DND-41 (cell line): ENCODE measurements around the gene DOCK9.
A peak's percentile ranks its signal among the peaks of the same experiment; 100 is the strongest.

Source experiments
- ATAC-seq: fragments of 200-7000 bp; cut with Tn5 transposase; 3 replicates; pipeline ENCODE4 v1.9.1; 2021; ENCODE audit warnings: low read depth; ENCODE audit not compliant: insufficient read depth
- DNase-seq: peaks from one replicate; pipeline ENCODE4 v3.0.0-alpha.2; 2020
- H2AFZ ChIP-seq: 2 replicates; pipeline ENCODE4 v1.6.0; 2012; ENCODE audit warnings: low read depth, low read length
- H3K27ac ChIP-seq: 2 replicates; pipeline ENCODE4 v1.5.1; 2012; ENCODE audit warnings: low read length, inconsistent platforms
- H3K27me3 ChIP-seq: fragments of 200-600 bp; sonication (generic); 2 replicates; pipeline ENCODE4 v1.6.0; 2012; ENCODE audit warnings: low read length, mild to moderate bottlenecking, inconsistent platforms; ENCODE audit not compliant: insufficient read depth, poor library complexity
- H3K36me3 ChIP-seq: 2 replicates; pipeline ENCODE4 v1.5.1; 2012; ENCODE audit warnings: low read length, inconsistent platforms; ENCODE audit not compliant: insufficient read depth
- H3K4me1 ChIP-seq: 2 replicates; pipeline ENCODE4 v1.5.1; 2012; ENCODE audit warnings: mild to moderate bottlenecking, low read length; ENCODE audit not compliant: insufficient read depth
- H3K4me2 ChIP-seq: 2 replicates; pipeline ENCODE4 v1.6.0; 2012; ENCODE audit warnings: mild to moderate bottlenecking, moderate library complexity, low read length, inconsistent platforms; ENCODE audit not compliant: insufficient read depth
- H3K4me3 ChIP-seq, 2 experiments: fragments of 200-600 bp in 1 of 2; shearing (Covaris generic) in 1 of 2; 2 replicates each; pipeline ENCODE4 v1.5.1; 2012 to 2016; ENCODE audit warnings: inconsistent platforms in 2 of 2, low read length in 2 of 2, mild to moderate bottlenecking in 2 of 2, low read depth in 1 of 2, moderate library complexity in 1 of 2
- H3K79me2 ChIP-seq: 2 replicates; pipeline ENCODE4 v1.6.0; 2012; ENCODE audit warnings: low read length, inconsistent platforms; ENCODE audit not compliant: insufficient read depth
- H3K9ac ChIP-seq: 2 replicates; pipeline ENCODE4 v1.6.0; 2012; ENCODE audit warnings: low read depth, mild to moderate bottlenecking, inconsistent platforms, low read length, moderate library complexity
- H3K9me3 ChIP-seq: 2 replicates; pipeline ENCODE4 v1.5.1; 2012; ENCODE audit warnings: low read length, moderate library complexity, mild to moderate bottlenecking, inconsistent platforms; ENCODE audit not compliant: insufficient read depth, severe bottlenecking
- H4K20me1 ChIP-seq: 2 replicates; pipeline ENCODE4 v1.6.0; 2012; ENCODE audit warnings: low read length; ENCODE audit not compliant: insufficient read depth
- EZH2 ChIP-seq: IDR thresholded peaks from 3 replicates; pipeline ENCODE4 v1.6.1; 2012; ENCODE audit warnings: borderline replicate concordance, low read depth, mild to moderate bottlenecking, moderate library complexity, low read length, inconsistent platforms; ENCODE audit not compliant: severe bottlenecking
- TF ChIP-seq, protein P1 (sequence below): IDR thresholded peaks from 2 replicates; pipeline ENCODE4 v1.5.1; 2012; ENCODE audit warnings: borderline replicate concordance, low read length, moderate library complexity, mild to moderate bottlenecking; ENCODE audit not compliant: poor library complexity, severe bottlenecking; ENCODE audit errors: extremely low read depth

The DOCK9 gene

GRCh38 chr13:98961503-98962105 lies 16.3 kb downstream of the DOCK9 start:
- Histone ChIP-seq H3K27ac (no peak overlapping the region), H3K4me2 (no peak overlapping the region), H4K20me1 (no peaks in the 10 kb centered on the region), H3K9me3 (no peaks in the 10 kb centered on the region), H3K9ac (no peak overlapping the region), H3K4me3 (no peak overlapping the region), H3K4me1 (peaks cover 9% of the 10 kb centered on the region; the same call in 1 of the 2 replicates), H3K36me3 (no peaks in the 10 kb centered on the region), H3K79me2 (peaks cover 4% of the 10 kb centered on the region; the same call in 1 of the 2 replicates), H3K27me3 (no peaks in the 10 kb centered on the region), H2AFZ (no peak overlapping the region)
- no peak for ATAC-seq
- TF ChIP-seq EZH2 = no peak
- TF ChIP-seq, protein P1, sequence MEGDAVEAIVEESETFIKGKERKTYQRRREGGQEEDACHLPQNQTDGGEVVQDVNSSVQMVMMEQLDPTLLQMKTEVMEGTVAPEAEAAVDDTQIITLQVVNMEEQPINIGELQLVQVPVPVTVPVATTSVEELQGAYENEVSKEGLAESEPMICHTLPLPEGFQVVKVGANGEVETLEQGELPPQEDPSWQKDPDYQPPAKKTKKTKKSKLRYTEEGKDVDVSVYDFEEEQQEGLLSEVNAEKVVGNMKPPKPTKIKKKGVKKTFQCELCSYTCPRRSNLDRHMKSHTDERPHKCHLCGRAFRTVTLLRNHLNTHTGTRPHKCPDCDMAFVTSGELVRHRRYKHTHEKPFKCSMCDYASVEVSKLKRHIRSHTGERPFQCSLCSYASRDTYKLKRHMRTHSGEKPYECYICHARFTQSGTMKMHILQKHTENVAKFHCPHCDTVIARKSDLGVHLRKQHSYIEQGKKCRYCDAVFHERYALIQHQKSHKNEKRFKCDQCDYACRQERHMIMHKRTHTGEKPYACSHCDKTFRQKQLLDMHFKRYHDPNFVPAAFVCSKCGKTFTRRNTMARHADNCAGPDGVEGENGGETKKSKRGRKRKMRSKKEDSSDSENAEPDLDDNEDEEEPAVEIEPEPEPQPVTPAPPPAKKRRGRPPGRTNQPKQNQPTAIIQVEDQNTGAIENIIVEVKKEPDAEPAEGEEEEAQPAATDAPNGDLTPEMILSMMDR = no peak
- no peak for DNase-seq

DNA sequence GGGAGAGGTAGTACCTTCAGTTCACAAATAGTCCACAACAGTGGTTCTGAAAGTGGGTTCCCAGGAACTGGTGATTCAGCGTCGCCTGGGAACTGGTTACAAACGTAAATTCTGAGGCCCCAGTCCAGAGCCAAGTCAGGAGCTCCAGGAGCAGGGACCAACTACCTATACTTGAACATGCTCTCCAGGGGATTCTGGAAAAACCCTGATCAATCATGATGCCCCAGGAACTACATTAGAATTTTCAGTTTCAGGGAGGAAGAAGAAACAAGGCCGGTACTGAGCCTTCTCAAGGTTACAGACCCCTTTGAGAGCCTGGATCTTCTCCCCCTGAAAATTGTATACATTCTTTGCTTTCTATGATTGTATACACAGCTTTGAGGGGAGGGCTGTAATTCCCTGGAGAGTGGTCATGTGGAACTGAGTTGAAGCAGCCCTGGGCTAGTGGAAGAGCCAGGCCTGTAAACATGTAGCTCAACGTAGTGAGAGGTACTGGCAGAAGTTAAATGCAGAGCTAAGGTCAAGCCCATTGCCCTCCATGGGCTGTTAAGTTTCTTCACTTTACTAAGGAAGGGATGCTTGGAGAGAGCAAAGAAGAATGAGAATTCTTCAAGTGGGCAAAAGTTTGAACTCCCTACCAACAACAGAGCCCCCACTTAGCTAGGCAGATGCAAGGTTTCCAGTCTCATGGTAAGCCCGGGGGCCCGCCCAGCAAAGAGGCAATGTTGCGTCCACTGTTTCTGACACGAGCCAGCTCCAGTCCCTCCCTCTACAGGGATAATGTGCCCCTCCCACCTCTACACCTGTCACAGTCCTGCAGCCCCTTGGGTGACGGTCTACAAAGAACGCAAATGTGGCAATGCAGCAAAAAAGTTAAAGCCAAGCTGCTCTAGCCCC lies 17.0 kb downstream of the DOCK9 start:
- H3K79me2 ChIP-seq = peaks cover 4% of the 10 kb centered on the region; the same call in 1 of the 2 replicates
- H4K20me1 ChIP-seq = no peaks in the 10 kb centered on the region
- H3K4me2 ChIP-seq = no peak overlapping the region
- no peak for DNase-seq
- H3K9ac ChIP-seq = no peak overlapping the region
- H3K9me3 ChIP-seq = no peaks in the 10 kb centered on the region
- no peak overlapping the region for H3K27ac ChIP-seq
- H3K4me3 ChIP-seq = no peak overlapping the region
- H2AFZ ChIP-seq = no peak overlapping the region
- H3K36me3 ChIP-seq = no peaks in the 10 kb centered on the region
- peaks cover 9% of the 10 kb centered on the region; the same call in 1 of the 2 replicates for H3K4me1 ChIP-seq
- TF ChIP-seq, protein P1 = no peak
- no peak for TF ChIP-seq EZH2
- ATAC-seq = no peak
- H3K27me3 ChIP-seq = no peaks in the 10 kb centered on the region

GRCh38 chr13:98959786-98960605 lies 17.9 kb downstream of the DOCK9 start:
- Histone ChIP-seq H3K4me3 (no peak overlapping the region), H3K4me1 (peaks cover 9% of the 10 kb centered on the region; the same call in 1 of the 2 replicates), H3K9me3 (no peaks in the 10 kb centered on the region), H3K79me2 (peaks cover 4% of the 10 kb centered on the region; the same call in 1 of the 2 replicates), H3K36me3 (no peaks in the 10 kb centered on the region), H3K27me3 (no peaks in the 10 kb centered on the region), H4K20me1 (no peaks in the 10 kb centered on the region), H3K4me2 (no peak overlapping the region), H3K27ac (no peak overlapping the region), H3K9ac (no peak overlapping the region), H2AFZ (no peak overlapping the region)
- no peak for DNase-seq
- 0 out of 3 replicates have a peak, but pooled peaks have one; percentile 22 for ATAC-seq
- no peak for TF ChIP-seq EZH2
- TF ChIP-seq, protein P1 = no peak
